HG02870 (cell line): Measurements from ENCODE around the gene R3HDM2.
"Not testable (repeated sequence)": the region's sequence is repeated elsewhere in the genome, so short reads cannot be mapped to it uniquely, and the experiment has no call there.

Experiments used
- ATAC-seq: cut with Tn5 transposase; IDR thresholded peaks from one replicate; pipeline ENCODE4 v1.9.1; 2021; ENCODE audit warnings: mild to moderate bottlenecking, moderate library complexity; ENCODE audit not compliant: unreplicated experiment

Gene R3HDM2

GRCh38 chr12:57429473-57430111 lies 1.3 kb downstream of the R3HDM2 start:
- ATAC-seq, result no peak

GRCh38 chr12:57428965-57429364 lies 1.9 kb downstream of the R3HDM2 start:
- no peak for ATAC-seq

- ATAC-seq, result not testable (repeated sequence)
These were observed 3.9 kb downstream of the R3HDM2 start for GRCh38 chr12:57426948-57427347.

GRCh38 chr12:57420482-57420881 lies 10.4 kb downstream of the R3HDM2 start:
- ATAC-seq, result no peak

GRCh38 chr12:57419495-57419894 lies 11.3 kb downstream of the R3HDM2 start:
- no peak for ATAC-seq

GRCh38 chr12:57418255-57418654 lies 12.6 kb downstream of the R3HDM2 start:
- ATAC-seq, result no peak

- no peak for ATAC-seq
These were observed 14.5 kb downstream of the R3HDM2 start for GRCh38 chr12:57416039-57416996.

- ATAC-seq, result no peak
These were observed 15.8 kb downstream of the R3HDM2 start for GRCh38 chr12:57415088-57415487.

GRCh38 chr12:57414160-57414559 lies 16.7 kb downstream of the R3HDM2 start:
- not testable (repeated sequence) for ATAC-seq

- no peak for ATAC-seq
These were observed 20.3 kb downstream of the R3HDM2 start for GRCh38 chr12:57410534-57410933.

- no peak for ATAC-seq
These were observed 25.7 kb downstream of the R3HDM2 start for GRCh38 chr12:57404966-57405640.

GRCh38 chr12:57402156-57402555 lies 28.7 kb downstream of the R3HDM2 start:
- not testable (repeated sequence) for ATAC-seq

- no peak for ATAC-seq
These were observed 29.7 kb downstream of the R3HDM2 start for GRCh38 chr12:57401165-57401564.

GRCh38 chr12:57399718-57400463 lies 31.0 kb downstream of the R3HDM2 start:
- not testable (repeated sequence) for ATAC-seq

- ATAC-seq, result no peak
These were observed 33.4 kb downstream of the R3HDM2 start for GRCh38 chr12:57397441-57397840.

GRCh38 chr12:57395121-57395520 lies 35.7 kb downstream of the R3HDM2 start:
- no peak for ATAC-seq

- no peak for ATAC-seq
These were observed 40.7 kb downstream of the R3HDM2 start for GRCh38 chr12:57390174-57390573.

GRCh38 chr12:57389033-57389432 lies 41.8 kb downstream of the R3HDM2 start:
- no peak for ATAC-seq

- ATAC-seq, result no peak
These were observed 42.4 kb downstream of the R3HDM2 start for GRCh38 chr12:57388425-57388824.

GRCh38 chr12:57386187-57386720 lies 44.6 kb downstream of the R3HDM2 start:
- no peak for ATAC-seq
